Measurements from ENCODE around the gene LRRN3. TPM values are rescaled to one million over a fixed set of nuclear protein-coding genes. Genes with fewer than 3 reads are reported as not detected.

LRRN3 gene
- total RNA-seq, 1 donor from 2014 or later = 2.2 TPM

- no peaks in the 10 kb centered on the region for H3K9me3 ChIP-seq (ENCODE audit: insufficient read depth, low read depth, low read length)
- H2AFZ ChIP-seq (ENCODE audit: low read depth, low read length) = no peak overlapping the region
- no peaks in the 10 kb centered on the region for H3K27me3 ChIP-seq (ENCODE audit: insufficient read depth, low read length)
- H3K27ac ChIP-seq (ENCODE audit: low read depth, low read length) = no peak overlapping the region
- no peaks in the 10 kb centered on the region for H3K9me3 Mint-ChIP-seq (ENCODE audit: unreplicated experiment)
- no peak for DNase-seq (ENCODE audit: low read depth)
- no peaks in the 10 kb centered on the region for H3K36me3 ChIP-seq (ENCODE audit: insufficient read depth, low read length)
- H3K79me2 ChIP-seq (ENCODE audit: insufficient read depth, low read length) = no peaks in the 10 kb centered on the region
- peaks cover 40% of the 10 kb centered on the region for H3K4me1 Mint-ChIP-seq (ENCODE audit: low read depth, unreplicated experiment)
- no peaks in the 10 kb centered on the region for H3K27me3 Mint-ChIP-seq (ENCODE audit: low read depth, unreplicated experiment)
- H3K36me3 Mint-ChIP-seq (ENCODE audit: low read depth, unreplicated experiment) = no peaks in the 10 kb centered on the region
- H3K4me1 ChIP-seq (ENCODE audit: insufficient read depth, low read length) = peaks cover 3% of the 10 kb centered on the region
- no peak for FAIRE-seq
- peak overlapping the region; percentile 71 for H3K4me3 Mint-ChIP-seq (ENCODE audit: unreplicated experiment)
- peak overlapping the region; percentile 64 for H3K9ac ChIP-seq (ENCODE audit: low read length)
- no peak for TF ChIP-seq CTCF (IDR thresholded peaks at IDR 0.05; ENCODE audit: insufficient read depth, low read depth, low read length)
- TF ChIP-seq EZH2 (IDR thresholded peaks at IDR 0.05; ENCODE audit: insufficient read depth, low read length) = no peak
- peak overlapping the region; percentile 51 for H3K4me3 ChIP-seq (ENCODE audit: insufficient read depth, low read depth, low read length)
- peak overlapping the region; percentile 79 for H3K4me2 ChIP-seq (ENCODE audit: low read length)
- H3K27ac Mint-ChIP-seq (ENCODE audit: unreplicated experiment) = peak overlapping the region; percentile 28
- no peaks in the 10 kb centered on the region for H4K20me1 ChIP-seq (ENCODE audit: insufficient read depth, low read length)
These were observed 1.7 kb downstream of the LRRN3 start for GRCh38 chr7:111092406-111093236.

- H3K4me2 ChIP-seq (ENCODE audit: low read length) = no peak overlapping the region
- no peaks in the 10 kb centered on the region for H3K9me3 ChIP-seq (ENCODE audit: insufficient read depth, low read depth, low read length)
- no peaks in the 10 kb centered on the region for H3K27me3 ChIP-seq (ENCODE audit: insufficient read depth, low read length)
- no peak overlapping the region for H3K4me3 ChIP-seq (ENCODE audit: insufficient read depth, low read depth, low read length)
- H3K27ac Mint-ChIP-seq (ENCODE audit: unreplicated experiment) = no peak overlapping the region
- DNase-seq (ENCODE audit: low read depth) (no peak), FAIRE-seq (no peak)
- no peaks in the 10 kb centered on the region for H3K27me3 Mint-ChIP-seq (ENCODE audit: low read depth, unreplicated experiment)
- no peak overlapping the region for H3K4me3 Mint-ChIP-seq (ENCODE audit: unreplicated experiment)
- no peaks in the 10 kb centered on the region for H3K36me3 Mint-ChIP-seq (ENCODE audit: low read depth, unreplicated experiment)
- H3K4me1 Mint-ChIP-seq (ENCODE audit: low read depth, unreplicated experiment) = peaks cover 40% of the 10 kb centered on the region
- H3K79me2 ChIP-seq (ENCODE audit: insufficient read depth, low read length) = no peaks in the 10 kb centered on the region
- no peak overlapping the region for H3K27ac ChIP-seq (ENCODE audit: low read depth, low read length)
- no peak for TF ChIP-seq EZH2 (IDR thresholded peaks at IDR 0.05; ENCODE audit: insufficient read depth, low read length)
- no peak for TF ChIP-seq CTCF (IDR thresholded peaks at IDR 0.05; ENCODE audit: insufficient read depth, low read depth, low read length)
- no peak overlapping the region for H2AFZ ChIP-seq (ENCODE audit: low read depth, low read length)
- H3K9me3 Mint-ChIP-seq (ENCODE audit: unreplicated experiment) = no peaks in the 10 kb centered on the region
- peaks cover 3% of the 10 kb centered on the region for H3K4me1 ChIP-seq (ENCODE audit: insufficient read depth, low read length)
- no peaks in the 10 kb centered on the region for H4K20me1 ChIP-seq (ENCODE audit: insufficient read depth, low read length)
- no peak overlapping the region for H3K9ac ChIP-seq (ENCODE audit: low read length)
- no peaks in the 10 kb centered on the region for H3K36me3 ChIP-seq (ENCODE audit: insufficient read depth, low read length)
These were observed 2.6 kb downstream of the LRRN3 start for GRCh38 chr7:111093496-111093895.

GRCh38 chr7:111094419-111094818, 3.5 kb downstream of the LRRN3 start:
- TF ChIP-seq EZH2 (IDR thresholded peaks at IDR 0.05; ENCODE audit: insufficient read depth, low read length) (no peak), CTCF (IDR thresholded peaks at IDR 0.05; ENCODE audit: insufficient read depth, low read depth, low read length) (no peak)
- Histone ChIP-seq H3K4me1 (ENCODE audit: insufficient read depth, low read length) (peaks cover 3% of the 10 kb centered on the region), H3K79me2 (ENCODE audit: insufficient read depth, low read length) (no peaks in the 10 kb centered on the region), H3K9ac (ENCODE audit: low read length) (no peak overlapping the region), H2AFZ (ENCODE audit: low read depth, low read length) (no peak overlapping the region), H3K27me3 (ENCODE audit: insufficient read depth, low read length) (no peaks in the 10 kb centered on the region), H3K4me3 (ENCODE audit: insufficient read depth, low read depth, low read length) (no peak overlapping the region), H4K20me1 (ENCODE audit: insufficient read depth, low read length) (no peaks in the 10 kb centered on the region), H3K27ac (ENCODE audit: low read depth, low read length) (no peak overlapping the region), H3K9me3 (ENCODE audit: insufficient read depth, low read depth, low read length) (no peaks in the 10 kb centered on the region), H3K4me2 (ENCODE audit: low read length) (no peak overlapping the region), H3K36me3 (ENCODE audit: insufficient read depth, low read length) (no peaks in the 10 kb centered on the region)
- no peak overlapping the region for H3K4me3 Mint-ChIP-seq (ENCODE audit: unreplicated experiment)
- no peak for FAIRE-seq
- no peaks in the 10 kb centered on the region for H3K36me3 Mint-ChIP-seq (ENCODE audit: low read depth, unreplicated experiment)
- peaks cover 40% of the 10 kb centered on the region for H3K4me1 Mint-ChIP-seq (ENCODE audit: low read depth, unreplicated experiment)
- H3K9me3 Mint-ChIP-seq (ENCODE audit: unreplicated experiment) = no peaks in the 10 kb centered on the region
- H3K27ac Mint-ChIP-seq (ENCODE audit: unreplicated experiment) = no peak overlapping the region
- no peak for DNase-seq (ENCODE audit: low read depth)
- H3K27me3 Mint-ChIP-seq (ENCODE audit: low read depth, unreplicated experiment) = no peaks in the 10 kb centered on the region
